ENCODE results near the gene ANGPTL8.

The ANGPTL8 gene

DNA sequence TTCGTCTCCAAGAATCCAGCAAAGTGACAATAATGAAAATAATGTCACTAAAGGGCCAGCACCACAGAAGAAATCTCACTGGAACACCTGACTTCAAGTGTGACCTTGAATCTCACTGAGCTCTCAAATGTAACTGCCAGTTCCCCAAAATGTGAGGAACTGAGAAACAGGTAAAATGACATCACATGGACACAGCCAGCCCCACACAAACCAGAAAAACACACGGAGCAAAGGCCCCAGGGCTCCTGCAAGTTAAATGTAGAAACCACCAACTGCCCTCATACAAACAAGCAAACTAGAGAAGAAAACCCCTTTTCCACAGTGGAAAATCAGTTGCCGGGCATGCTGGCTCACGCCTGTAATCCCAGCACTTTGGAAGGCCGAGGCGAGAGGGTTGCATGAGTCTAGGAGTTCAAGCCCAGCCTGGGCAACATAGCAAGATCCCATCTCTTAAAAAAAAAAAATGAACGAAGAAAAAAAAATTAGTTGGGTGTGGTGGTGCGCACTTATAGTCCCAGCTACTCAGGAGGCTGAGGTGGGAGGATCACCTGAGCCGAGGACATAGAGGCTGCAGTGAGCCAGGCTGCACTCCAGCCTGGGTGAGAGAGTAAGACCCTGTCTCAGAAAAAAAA, 33.4 kb upstream of the ANGPTL8 start:
- TF ChIP-seq FOXM1 (IDR thresholded peaks at IDR 0.05; ENCODE audit: borderline replicate concordance, low read depth) (no peak), NFIC (IDR thresholded peaks at IDR 0.05) (no peak), EP300 (IDR thresholded peaks at IDR 0.05; ENCODE audit: borderline replicate concordance) (no peak), TAF1 (IDR thresholded peaks at IDR 0.05; ENCODE audit: low read depth) (no peak), CREB1 (IDR thresholded peaks at IDR 0.05; ENCODE audit: low read depth) (no peak), TEAD4 (IDR thresholded peaks at IDR 0.05) (no peak), TCF12 (IDR thresholded peaks at IDR 0.05; ENCODE audit: low read depth) (no peak), RAD21 (IDR thresholded peaks at IDR 0.05; ENCODE audit: low read depth) (no peak), REST (IDR thresholded peaks at IDR 0.05; ENCODE audit: low read depth) (no peak), EGR1 (IDR thresholded peaks at IDR 0.05) (no peak), ZBTB7A (IDR thresholded peaks at IDR 0.05; ENCODE audit: low read depth) (no peak), CEBPB (IDR thresholded peaks at IDR 0.05) (no peak)
- TF ChIP-seq, protein P1, sequence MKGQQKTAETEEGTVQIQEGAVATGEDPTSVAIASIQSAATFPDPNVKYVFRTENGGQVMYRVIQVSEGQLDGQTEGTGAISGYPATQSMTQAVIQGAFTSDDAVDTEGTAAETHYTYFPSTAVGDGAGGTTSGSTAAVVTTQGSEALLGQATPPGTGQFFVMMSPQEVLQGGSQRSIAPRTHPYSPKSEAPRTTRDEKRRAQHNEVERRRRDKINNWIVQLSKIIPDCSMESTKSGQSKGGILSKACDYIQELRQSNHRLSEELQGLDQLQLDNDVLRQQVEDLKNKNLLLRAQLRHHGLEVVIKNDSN (IDR thresholded peaks at IDR 0.05), result no peak
- TF ChIP-seq, protein P2, sequence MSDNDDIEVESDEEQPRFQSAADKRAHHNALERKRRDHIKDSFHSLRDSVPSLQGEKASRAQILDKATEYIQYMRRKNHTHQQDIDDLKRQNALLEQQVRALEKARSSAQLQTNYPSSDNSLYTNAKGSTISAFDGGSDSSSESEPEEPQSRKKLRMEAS (IDR thresholded peaks at IDR 0.05), result no peak

DNA sequence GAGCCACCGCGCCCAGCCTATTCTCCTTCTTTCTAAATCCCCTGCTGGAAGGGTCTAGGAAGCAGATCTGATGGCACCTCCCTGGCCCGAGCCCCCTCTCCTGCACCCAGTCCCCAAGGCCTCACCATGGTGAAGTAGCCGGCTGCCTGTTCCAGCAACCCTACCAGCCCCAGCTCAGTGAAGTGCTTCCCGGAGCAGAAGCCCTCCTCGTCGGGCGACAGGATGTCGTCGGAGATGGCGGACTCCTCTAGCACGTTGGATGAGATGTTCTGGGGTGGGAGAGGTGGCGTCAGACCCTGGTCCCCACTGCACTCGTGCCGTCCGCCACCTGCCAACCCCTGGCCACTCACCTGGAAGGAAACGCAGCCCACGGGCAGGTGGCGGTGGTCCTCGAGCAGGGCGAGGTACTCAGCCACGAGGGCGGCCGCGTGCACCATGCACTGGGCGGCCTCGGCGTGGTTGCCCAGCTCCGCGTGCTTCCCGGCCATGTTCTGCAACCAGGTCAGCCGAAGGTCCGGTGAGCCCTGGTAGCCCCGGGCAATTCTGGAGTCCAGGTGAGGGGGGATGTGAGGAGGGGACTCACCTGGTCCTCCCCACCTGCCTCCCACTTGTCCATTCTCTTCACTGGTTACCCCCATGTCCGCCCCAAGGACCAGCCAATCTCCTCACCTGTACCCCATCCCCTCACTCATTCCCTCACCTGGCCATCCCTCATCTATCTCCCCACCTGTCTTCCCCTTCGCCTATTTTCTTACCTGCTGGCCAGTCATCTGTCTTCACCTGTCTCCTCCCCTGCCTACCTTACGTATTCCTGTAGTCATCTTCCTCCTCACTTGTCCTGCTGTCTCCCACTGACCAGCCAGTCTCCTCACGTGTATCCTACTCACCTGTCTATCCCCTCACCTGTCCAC, 30.6 kb upstream of the ANGPTL8 start:
- no peak for TF ChIP-seq TEAD4 (IDR thresholded peaks at IDR 0.05)
- TF ChIP-seq CEBPB (IDR thresholded peaks at IDR 0.05), result no peak
- no peak for TF ChIP-seq EGR1 (IDR thresholded peaks at IDR 0.05)
- no peak for TF ChIP-seq FOXM1 (IDR thresholded peaks at IDR 0.05; ENCODE audit: borderline replicate concordance, low read depth)

- no peak for TF ChIP-seq YY1 (IDR thresholded peaks at IDR 0.05; ENCODE audit: low read depth)
- TF ChIP-seq RAD21 (IDR thresholded peaks at IDR 0.05; ENCODE audit: low read depth), result no peak
- TF ChIP-seq CREB1 (IDR thresholded peaks at IDR 0.05; ENCODE audit: low read depth), result no peak
- TF ChIP-seq CEBPB (IDR thresholded peaks at IDR 0.05), result no peak
- no peak for TF ChIP-seq TEAD4 (IDR thresholded peaks at IDR 0.05)
- TF ChIP-seq EGR1 (IDR thresholded peaks at IDR 0.05), result no peak
- no peak for TF ChIP-seq TCF12 (IDR thresholded peaks at IDR 0.05; ENCODE audit: low read depth)
- TF ChIP-seq, protein P2 (IDR thresholded peaks at IDR 0.05), result no peak
- no peak for TF ChIP-seq EP300 (IDR thresholded peaks at IDR 0.05; ENCODE audit: borderline replicate concordance)
- TF ChIP-seq TAF1 (IDR thresholded peaks at IDR 0.05; ENCODE audit: low read depth), result no peak
- TF ChIP-seq, protein P1 (IDR thresholded peaks at IDR 0.05), result no peak
- TF ChIP-seq REST (IDR thresholded peaks at IDR 0.05; ENCODE audit: low read depth), result no peak
- TF ChIP-seq FOXM1 (IDR thresholded peaks at IDR 0.05; ENCODE audit: borderline replicate concordance, low read depth), result no peak
- TF ChIP-seq ZBTB7A (IDR thresholded peaks at IDR 0.05; ENCODE audit: low read depth), result no peak
- TF ChIP-seq NFIC (IDR thresholded peaks at IDR 0.05), result no peak
These were observed 29.4 kb upstream of the ANGPTL8 start for GRCh38 chr19:11209839-11210655.

GRCh38 chr19:11210656-11210928, 28.8 kb upstream of the ANGPTL8 start:
- TF ChIP-seq EGR1 (IDR thresholded peaks at IDR 0.05) (no peak), CREB1 (IDR thresholded peaks at IDR 0.05; ENCODE audit: low read depth) (no peak), REST (IDR thresholded peaks at IDR 0.05; ENCODE audit: low read depth) (no peak), YY1 (IDR thresholded peaks at IDR 0.05; ENCODE audit: low read depth) (no peak), TCF12 (IDR thresholded peaks at IDR 0.05; ENCODE audit: low read depth) (no peak), ZBTB7A (IDR thresholded peaks at IDR 0.05; ENCODE audit: low read depth) (no peak), TAF1 (IDR thresholded peaks at IDR 0.05; ENCODE audit: low read depth) (no peak), RAD21 (IDR thresholded peaks at IDR 0.05; ENCODE audit: low read depth) (no peak), EP300 (IDR thresholded peaks at IDR 0.05; ENCODE audit: borderline replicate concordance) (no peak), CEBPB (IDR thresholded peaks at IDR 0.05) (no peak), TEAD4 (IDR thresholded peaks at IDR 0.05) (no peak), FOXM1 (IDR thresholded peaks at IDR 0.05; ENCODE audit: borderline replicate concordance, low read depth) (no peak), NFIC (IDR thresholded peaks at IDR 0.05) (no peak)
- TF ChIP-seq, protein P2 (IDR thresholded peaks at IDR 0.05), result no peak
- TF ChIP-seq, protein P1 (IDR thresholded peaks at IDR 0.05), result no peak
